Measurements from ENCODE around the gene STOML1. TPM values are rescaled to one million over a fixed set of nuclear protein-coding genes. Genes with fewer than 3 reads are reported as not detected.

STOML1 gene
- polyA plus RNA-seq, 1 donor (not counting 4 experiments of a cell fraction or from before 2014, with no cell fraction given) = 7.0 TPM

DNA sequence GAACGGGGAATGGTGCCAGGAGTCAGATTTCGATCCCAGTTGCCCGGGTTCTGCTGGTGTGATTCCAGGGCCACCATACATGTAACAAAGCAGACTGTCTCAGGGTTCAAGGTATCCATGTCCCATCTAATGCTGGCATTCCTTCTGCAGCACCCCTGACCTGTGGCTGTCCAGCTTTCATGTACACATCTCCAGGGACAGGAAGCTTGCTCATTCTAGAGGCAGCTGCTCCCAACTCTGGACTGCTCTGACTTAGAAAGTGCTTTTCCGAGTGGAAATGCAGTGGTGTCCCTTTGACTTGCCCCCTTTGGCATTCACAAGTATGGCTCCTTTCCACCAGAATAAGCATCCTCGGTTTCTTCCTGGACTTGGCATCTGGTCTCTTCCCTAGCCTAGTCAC, 33.3 kb upstream of the STOML1 start:
- H3K4me1 ChIP-seq (ENCODE audit: control insufficient read depth, extremely low read depth, insufficient read depth, low read length) = no peaks in the 10 kb centered on the region
- H3K9ac ChIP-seq (ENCODE audit: control insufficient read depth, extremely low read depth, insufficient read depth, low read length) = no peak overlapping the region
- TF ChIP-seq, protein P1, sequence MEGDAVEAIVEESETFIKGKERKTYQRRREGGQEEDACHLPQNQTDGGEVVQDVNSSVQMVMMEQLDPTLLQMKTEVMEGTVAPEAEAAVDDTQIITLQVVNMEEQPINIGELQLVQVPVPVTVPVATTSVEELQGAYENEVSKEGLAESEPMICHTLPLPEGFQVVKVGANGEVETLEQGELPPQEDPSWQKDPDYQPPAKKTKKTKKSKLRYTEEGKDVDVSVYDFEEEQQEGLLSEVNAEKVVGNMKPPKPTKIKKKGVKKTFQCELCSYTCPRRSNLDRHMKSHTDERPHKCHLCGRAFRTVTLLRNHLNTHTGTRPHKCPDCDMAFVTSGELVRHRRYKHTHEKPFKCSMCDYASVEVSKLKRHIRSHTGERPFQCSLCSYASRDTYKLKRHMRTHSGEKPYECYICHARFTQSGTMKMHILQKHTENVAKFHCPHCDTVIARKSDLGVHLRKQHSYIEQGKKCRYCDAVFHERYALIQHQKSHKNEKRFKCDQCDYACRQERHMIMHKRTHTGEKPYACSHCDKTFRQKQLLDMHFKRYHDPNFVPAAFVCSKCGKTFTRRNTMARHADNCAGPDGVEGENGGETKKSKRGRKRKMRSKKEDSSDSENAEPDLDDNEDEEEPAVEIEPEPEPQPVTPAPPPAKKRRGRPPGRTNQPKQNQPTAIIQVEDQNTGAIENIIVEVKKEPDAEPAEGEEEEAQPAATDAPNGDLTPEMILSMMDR (optimal IDR thresholded peaks at IDR 0.05 in 1 of 3, IDR thresholded peaks at IDR 0.05 in 1 of 3, conservative IDR thresholded peaks at IDR 0.05 in 1 of 3; ENCODE audit: extremely low read depth in 1 of 3, insufficient read depth in 2 of 3, low read length in 3 of 3) = no peak
- TF ChIP-seq EZH2 (IDR thresholded peaks at IDR 0.05; ENCODE audit: low read length) = no peak
- H3K4me2 ChIP-seq (ENCODE audit: control insufficient read depth, extremely low read depth, insufficient read depth, low read depth, low read length) = no peak overlapping the region
- H4K20me1 ChIP-seq (ENCODE audit: control insufficient read depth, extremely low read depth, insufficient read depth, low read length) = peaks cover 11% of the 10 kb centered on the region
- no peak overlapping the region for H3K27ac ChIP-seq (ENCODE audit: control insufficient read depth, insufficient read depth, low read length)
- no peak overlapping the region for H3K4me3 ChIP-seq (ENCODE audit: control insufficient read depth in 2 of 3, extremely low read depth in 1 of 3, insufficient read depth in 2 of 3, low read depth in 1 of 3, low read length in 3 of 3)
- dilution Hi-C loops (cut with MboI; ENCODE audit: extremely low pct_ligation_motif_present, low sequenced_read_pairs) = no loop called here
- no peak for DNase-seq (ENCODE audit: low read depth, low spot score)
- no peak overlapping the region for H2AFZ ChIP-seq (ENCODE audit: control insufficient read depth, low read length)
- no peaks in the 10 kb centered on the region for H3K9me3 ChIP-seq (ENCODE audit: control insufficient read depth, low read depth, low read length)
- H3K36me3 ChIP-seq (ENCODE audit: control insufficient read depth in 2 of 2, extremely low read depth in 1 of 2, insufficient read depth in 2 of 2, low read length in 2 of 2) = peaks cover 40 to 46% of the 10 kb centered on the region in 2 experiments
- H3K27me3 ChIP-seq (ENCODE audit: control insufficient read depth, extremely low read depth, insufficient read depth, low read length) = no peaks in the 10 kb centered on the region
- peaks cover 50% of the 10 kb centered on the region for H3K79me2 ChIP-seq (ENCODE audit: control insufficient read depth, insufficient read depth, low read length)
- H3K9me1 ChIP-seq (ENCODE audit: control insufficient read depth, extremely low read depth, insufficient read depth, low read length) = peaks cover 2% of the 10 kb centered on the region
- FAIRE-seq = no peak

DNA sequence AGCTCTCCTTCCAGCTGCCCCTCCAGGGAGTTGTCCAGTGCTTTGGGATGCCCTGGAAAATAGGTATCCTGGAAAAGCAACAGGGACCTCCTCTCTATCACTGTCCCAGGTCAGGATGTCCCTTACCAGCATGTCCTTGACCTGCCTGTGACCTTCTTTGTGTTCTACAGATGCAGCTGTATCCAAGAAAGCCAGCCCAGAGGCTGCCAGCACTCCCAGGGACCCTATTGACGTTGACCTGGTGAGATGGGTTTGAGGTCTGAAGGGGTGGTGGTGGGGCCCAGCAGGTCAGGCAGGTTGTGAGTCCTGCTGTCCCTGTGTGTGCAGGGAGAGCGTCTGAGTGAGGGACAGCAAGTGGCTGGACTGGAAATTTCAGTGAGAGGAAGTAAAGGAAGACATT, 32.6 kb upstream of the STOML1 start:
- H4K20me1 ChIP-seq (ENCODE audit: control insufficient read depth, extremely low read depth, insufficient read depth, low read length) = peaks cover 15% of the 10 kb centered on the region
- peaks cover 2% of the 10 kb centered on the region for H3K9me1 ChIP-seq (ENCODE audit: control insufficient read depth, extremely low read depth, insufficient read depth, low read length)
- no peaks in the 10 kb centered on the region for H3K9me3 ChIP-seq (ENCODE audit: control insufficient read depth, low read depth, low read length)
- H3K27me3 ChIP-seq (ENCODE audit: control insufficient read depth, extremely low read depth, insufficient read depth, low read length) = no peaks in the 10 kb centered on the region
- no peak overlapping the region for H3K27ac ChIP-seq (ENCODE audit: control insufficient read depth, insufficient read depth, low read length)
- no peak overlapping the region for H2AFZ ChIP-seq (ENCODE audit: control insufficient read depth, low read length)
- H3K36me3 ChIP-seq (ENCODE audit: control insufficient read depth in 2 of 2, extremely low read depth in 1 of 2, insufficient read depth in 2 of 2, low read length in 2 of 2) = peaks cover 38 to 41% of the 10 kb centered on the region in 2 experiments
- no peak for FAIRE-seq
- no peak overlapping the region for H3K4me3 ChIP-seq (ENCODE audit: control insufficient read depth in 2 of 3, extremely low read depth in 1 of 3, insufficient read depth in 2 of 3, low read depth in 1 of 3, low read length in 3 of 3)
- dilution Hi-C loops (cut with MboI; ENCODE audit: extremely low pct_ligation_motif_present, low sequenced_read_pairs) = no loop called here
- peaks cover 56% of the 10 kb centered on the region for H3K79me2 ChIP-seq (ENCODE audit: control insufficient read depth, insufficient read depth, low read length)
- DNase-seq (ENCODE audit: low read depth, low spot score) = no peak
- H3K9ac ChIP-seq (ENCODE audit: control insufficient read depth, extremely low read depth, insufficient read depth, low read length) = no peak overlapping the region
- H3K4me1 ChIP-seq (ENCODE audit: control insufficient read depth, extremely low read depth, insufficient read depth, low read length) = no peaks in the 10 kb centered on the region
- no peak overlapping the region for H3K4me2 ChIP-seq (ENCODE audit: control insufficient read depth, extremely low read depth, insufficient read depth, low read depth, low read length)
- TF ChIP-seq, protein P1 (optimal IDR thresholded peaks at IDR 0.05 in 1 of 3, IDR thresholded peaks at IDR 0.05 in 1 of 3, conservative IDR thresholded peaks at IDR 0.05 in 1 of 3; ENCODE audit: extremely low read depth in 1 of 3, insufficient read depth in 2 of 3, low read length in 3 of 3) = no peak
- TF ChIP-seq EZH2 (IDR thresholded peaks at IDR 0.05; ENCODE audit: low read length) = no peak
